Glutamatergic neuron (in vitro differentiated cells): ENCODE measurements around the gene SLX4IP. TPM values are rescaled to one million over a fixed set of nuclear protein-coding genes. Genes with fewer than 3 reads are reported as not detected.
"Not testable (repeated sequence)": the region's sequence is repeated elsewhere in the genome, so short reads cannot be mapped to it uniquely, and the experiment has no call there.

Experiments
- DNase-seq: peaks from one replicate; pipeline ENCODE4 v3.0.0; 2022
- H3K27ac Mint-ChIP-seq: one replicate; pipeline ENCODE4 v1.8.0; 2020; ENCODE audit warnings: mild to moderate bottlenecking, mixed read lengths, inconsistent platforms; ENCODE audit not compliant: unreplicated experiment
- H3K27me3 Mint-ChIP-seq: one replicate; pipeline ENCODE4 v1.8.0; 2020; ENCODE audit warnings: mild to moderate bottlenecking, moderate library complexity, mixed read lengths, inconsistent platforms; ENCODE audit not compliant: unreplicated experiment
- H3K36me3 Mint-ChIP-seq: one replicate; pipeline ENCODE4 v1.8.0; 2020; ENCODE audit warnings: mild to moderate bottlenecking, mixed read lengths, inconsistent platforms; ENCODE audit not compliant: unreplicated experiment
- H3K4me1 Mint-ChIP-seq: one replicate; pipeline ENCODE4 v1.8.0; 2020; ENCODE audit warnings: mild to moderate bottlenecking, low read depth, mixed read lengths, inconsistent platforms; ENCODE audit not compliant: unreplicated experiment
- H3K4me3 Mint-ChIP-seq: one replicate; pipeline ENCODE4 v1.8.0; 2020; ENCODE audit warnings: mild to moderate bottlenecking, mixed read lengths, inconsistent platforms; ENCODE audit not compliant: unreplicated experiment
- H3K9me3 Mint-ChIP-seq: one replicate; pipeline ENCODE4 v1.8.0; 2020; ENCODE audit warnings: mild to moderate bottlenecking, moderate library complexity, mixed read lengths, inconsistent platforms; ENCODE audit not compliant: unreplicated experiment
- total RNA-seq: library from RNA; stranded (reverse); fragmentation: NEBNext Ultra II Directional; extraction: Animal tissue kit (Norgen Biotek cat#: 25700); gene quantifications from one replicate; pipeline ENCODE4 v1.2.1, GENCODE V29; 2021; ENCODE audit not compliant: unreplicated experiment
- TF ChIP-seq, protein P1 (sequence below): fragments of 200-600 bp; sonication (generic); IDR thresholded peaks from one replicate; pipeline ENCODE4 v1.5.0; 2021; ENCODE audit not compliant: partially characterized antibody, unreplicated experiment

The SLX4IP gene
- total RNA-seq, 1 donor from 2014 or later: 7.9 TPM

- no peak overlapping the region for H3K4me3 Mint-ChIP-seq
- TF ChIP-seq, protein P1, sequence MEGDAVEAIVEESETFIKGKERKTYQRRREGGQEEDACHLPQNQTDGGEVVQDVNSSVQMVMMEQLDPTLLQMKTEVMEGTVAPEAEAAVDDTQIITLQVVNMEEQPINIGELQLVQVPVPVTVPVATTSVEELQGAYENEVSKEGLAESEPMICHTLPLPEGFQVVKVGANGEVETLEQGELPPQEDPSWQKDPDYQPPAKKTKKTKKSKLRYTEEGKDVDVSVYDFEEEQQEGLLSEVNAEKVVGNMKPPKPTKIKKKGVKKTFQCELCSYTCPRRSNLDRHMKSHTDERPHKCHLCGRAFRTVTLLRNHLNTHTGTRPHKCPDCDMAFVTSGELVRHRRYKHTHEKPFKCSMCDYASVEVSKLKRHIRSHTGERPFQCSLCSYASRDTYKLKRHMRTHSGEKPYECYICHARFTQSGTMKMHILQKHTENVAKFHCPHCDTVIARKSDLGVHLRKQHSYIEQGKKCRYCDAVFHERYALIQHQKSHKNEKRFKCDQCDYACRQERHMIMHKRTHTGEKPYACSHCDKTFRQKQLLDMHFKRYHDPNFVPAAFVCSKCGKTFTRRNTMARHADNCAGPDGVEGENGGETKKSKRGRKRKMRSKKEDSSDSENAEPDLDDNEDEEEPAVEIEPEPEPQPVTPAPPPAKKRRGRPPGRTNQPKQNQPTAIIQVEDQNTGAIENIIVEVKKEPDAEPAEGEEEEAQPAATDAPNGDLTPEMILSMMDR: no peak
- no peaks in the 10 kb centered on the region for H3K36me3 Mint-ChIP-seq
- H3K27ac Mint-ChIP-seq: no peak overlapping the region
- peaks cover 7% of the 10 kb centered on the region for H3K4me1 Mint-ChIP-seq
- H3K9me3 Mint-ChIP-seq: peaks cover 2% of the 10 kb centered on the region
- H3K27me3 Mint-ChIP-seq: no peaks in the 10 kb centered on the region
- no peak for DNase-seq
Measured at GRCh38 chr20:10580700-10581099, 145.6 kb downstream of the SLX4IP start.

DNA sequence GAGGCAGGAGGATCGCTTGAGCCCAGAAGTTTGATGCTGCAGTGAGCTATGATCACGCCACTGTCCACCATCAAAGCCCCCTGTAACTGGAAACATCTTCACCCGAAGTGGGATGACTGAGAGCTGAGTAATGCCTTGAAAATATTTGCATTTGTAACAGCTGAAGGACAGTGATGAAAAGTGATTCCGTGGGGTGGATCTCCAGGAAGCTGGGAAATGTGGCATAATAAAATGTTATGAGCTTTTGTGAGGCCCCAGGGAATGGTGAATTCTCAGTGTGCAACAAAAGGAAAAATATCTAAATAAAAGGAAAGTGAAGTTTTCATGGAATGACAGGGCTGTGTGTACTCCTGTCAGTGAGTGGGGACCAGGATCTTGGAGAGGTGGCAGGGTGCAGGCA is 146.7 kb downstream of the SLX4IP start:
- H3K27me3 Mint-ChIP-seq: no peaks in the 10 kb centered on the region
- TF ChIP-seq, protein P1: no peak
- DNase-seq: no peak
- peaks cover 2% of the 10 kb centered on the region for H3K9me3 Mint-ChIP-seq
- H3K27ac Mint-ChIP-seq: no peak overlapping the region
- H3K4me1 Mint-ChIP-seq: peaks cover 7% of the 10 kb centered on the region
- no peaks in the 10 kb centered on the region for H3K36me3 Mint-ChIP-seq
- H3K4me3 Mint-ChIP-seq: no peak overlapping the region

DNA sequence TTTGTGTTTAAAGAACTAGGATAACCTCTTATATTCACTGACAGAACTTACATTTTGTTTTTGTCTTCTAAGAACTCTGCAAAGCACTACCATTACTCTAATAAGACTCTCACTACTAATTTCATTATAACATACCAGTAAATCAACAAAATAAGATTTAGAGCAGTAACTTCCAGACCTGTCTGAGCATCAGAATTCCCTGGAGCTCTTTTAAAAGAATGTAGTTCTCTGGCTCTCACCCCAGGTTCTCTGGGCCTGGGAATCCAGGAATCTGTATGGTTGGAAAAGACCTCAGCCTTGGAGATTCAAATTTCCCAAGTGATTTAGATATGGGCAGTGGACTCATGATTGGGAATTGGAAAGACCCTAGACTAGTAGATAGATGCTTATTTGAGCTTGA is 149.3 kb downstream of the SLX4IP start:
- no peak overlapping the region for H3K27ac Mint-ChIP-seq

GRCh38 chr20:10585308-10585707 is 150.2 kb downstream of the SLX4IP start:
- TF ChIP-seq, protein P1: no peak
- H3K27me3 Mint-ChIP-seq: no peaks in the 10 kb centered on the region
- no peak overlapping the region for H3K27ac Mint-ChIP-seq
- no peak overlapping the region for H3K4me3 Mint-ChIP-seq
- DNase-seq: no peak
- peaks cover 2% of the 10 kb centered on the region for H3K9me3 Mint-ChIP-seq
- no peaks in the 10 kb centered on the region for H3K36me3 Mint-ChIP-seq
- peaks cover 7% of the 10 kb centered on the region for H3K4me1 Mint-ChIP-seq

More for the DNA sequence above, 149.3 kb downstream of the SLX4IP start:
- Mint-ChIP-seq H3K9me3 (peaks cover 2% of the 10 kb centered on the region), H3K36me3 (no peaks in the 10 kb centered on the region), H3K4me3 (no peak overlapping the region), H3K27me3 (no peaks in the 10 kb centered on the region), H3K4me1 (peaks cover 7% of the 10 kb centered on the region)
- TF ChIP-seq, protein P1: no peak
- no peak for DNase-seq

DNA sequence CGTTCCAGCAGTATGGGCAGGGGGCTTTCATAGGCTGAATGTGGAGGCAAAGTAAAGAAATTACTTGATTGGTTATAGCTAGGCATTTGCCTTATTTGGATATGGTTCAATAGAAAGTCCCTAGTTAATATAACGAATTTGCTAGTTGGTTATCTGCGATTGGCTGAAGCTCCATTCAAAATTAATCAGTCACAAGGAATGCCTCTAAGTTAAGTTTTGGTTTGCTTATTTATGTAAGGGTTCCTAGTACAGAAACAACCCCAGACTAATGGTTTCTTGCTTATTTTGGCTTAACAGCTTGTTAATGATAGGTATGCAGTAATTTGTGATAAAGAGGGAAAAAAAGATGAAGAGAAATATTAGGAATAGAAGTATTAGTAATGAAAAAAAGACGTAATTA is 151.2 kb downstream of the SLX4IP start:
- no peak for DNase-seq
- Mint-ChIP-seq H3K27ac (no peak overlapping the region), H3K4me1 (peaks cover 7% of the 10 kb centered on the region), H3K4me3 (no peak overlapping the region), H3K27me3 (no peaks in the 10 kb centered on the region), H3K36me3 (no peaks in the 10 kb centered on the region), H3K9me3 (peaks cover 2% of the 10 kb centered on the region)
- TF ChIP-seq, protein P1: no peak

- not testable (repeated sequence) for H3K4me3 Mint-ChIP-seq, H3K27ac Mint-ChIP-seq, H3K9me3 Mint-ChIP-seq, H3K36me3 Mint-ChIP-seq, H3K27me3 Mint-ChIP-seq, H3K4me1 Mint-ChIP-seq, DNase-seq
Measured at GRCh38 chr20:10590446-10590845, 155.3 kb downstream of the SLX4IP start.
